T1000 (cell line): ENCODE results near the gene CCR6.
"Not testable (repeated sequence)": the region's sequence is repeated elsewhere in the genome, so short reads cannot be mapped to it uniquely, and the experiment has no call there.

Experiments used
- DNase-seq: peaks from one replicate; lab custom pipeline; 2025; ENCODE audit warnings: mixed read lengths; lab: John Stamatoyannopoulos, UW

The CCR6 gene

GRCh38 chr6:167122827-167123657 lies at the start of gene CCR6:
TSS of gene CCR6 (plus strand) at chr6:167123096. CDS start at chr6:167136135, 13,039 bp downstream.
- DNase-seq = no peak

- no peak for DNase-seq
Observed at GRCh38 chr6:167073679-167074274, 49.1 kb upstream of the CCR6 start.

- no peak for DNase-seq
Observed at GRCh38 chr6:167077241-167077932, 45.5 kb upstream of the CCR6 start.

GRCh38 chr6:167078745-167079144 lies 44.2 kb upstream of the CCR6 start:
- DNase-seq = no peak

- DNase-seq = no peak
Observed at GRCh38 chr6:167079853-167080297, 43.0 kb upstream of the CCR6 start.

- no peak for DNase-seq
Observed at GRCh38 chr6:167087857-167088354, 35.0 kb upstream of the CCR6 start.

GRCh38 chr6:167088741-167089140 lies 34.2 kb upstream of the CCR6 start:
- not testable (repeated sequence) for DNase-seq

GRCh38 chr6:167089243-167090142 lies 33.4 kb upstream of the CCR6 start:
- DNase-seq = no peak

- no peak for DNase-seq
Observed at GRCh38 chr6:167090171-167090570, 32.7 kb upstream of the CCR6 start.

GRCh38 chr6:167091026-167091804 lies 31.7 kb upstream of the CCR6 start:
- no peak for DNase-seq

- DNase-seq = no peak
Observed at GRCh38 chr6:167091805-167092107, 31.1 kb upstream of the CCR6 start.

GRCh38 chr6:167092672-167093339 lies 30.1 kb upstream of the CCR6 start:
- no peak for DNase-seq

- DNase-seq = no peak
Observed at GRCh38 chr6:167093406-167093921, 29.4 kb upstream of the CCR6 start.

- DNase-seq = no peak
Observed at GRCh38 chr6:167093922-167094432, 28.9 kb upstream of the CCR6 start.

- DNase-seq = no peak
Observed at GRCh38 chr6:167094436-167094819, 28.5 kb upstream of the CCR6 start.

- DNase-seq = no peak
Observed at GRCh38 chr6:167094820-167095637, 27.9 kb upstream of the CCR6 start.

GRCh38 chr6:167095888-167096287 lies 27.0 kb upstream of the CCR6 start:
- DNase-seq = no peak

- DNase-seq = no peak
Observed at GRCh38 chr6:167096991-167097390, 25.9 kb upstream of the CCR6 start.

- DNase-seq = no peak
Observed at GRCh38 chr6:167097770-167098169, 25.1 kb upstream of the CCR6 start.
